ENCODE measurements around the gene ACTL10. TPM values are rescaled to one million over a fixed set of nuclear protein-coding genes. Genes with fewer than 3 reads are reported as not detected.

ACTL10 gene
- total and polyA plus RNA-seq, 2 experiments from 2014 or later, result 0.71 to 1.9 TPM

DNA sequence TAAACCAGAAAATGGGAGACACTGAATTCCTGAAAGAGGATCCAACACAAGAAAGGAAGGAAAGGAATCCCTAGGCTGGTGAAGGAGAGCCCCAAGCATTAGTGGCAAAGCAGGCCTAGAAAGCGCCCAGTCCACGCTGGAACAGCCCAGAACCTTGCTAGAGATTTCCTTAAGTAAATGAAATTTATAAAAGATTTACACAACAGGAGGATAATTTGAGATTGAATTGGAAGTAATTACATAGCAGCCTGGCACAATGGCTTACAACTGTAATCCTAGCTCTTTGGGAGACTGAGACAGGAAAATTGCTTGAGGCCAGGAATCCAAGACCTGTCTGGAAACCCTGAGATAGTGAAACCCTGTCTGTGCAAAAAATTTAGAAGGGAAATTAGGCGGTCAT is 31.4 kb upstream of the ACTL10 start:
- Histone ChIP-seq H3K4me3 (no peak overlapping the region), H3K4me2 (no peak overlapping the region), H2AFZ (no peak overlapping the region), H3K27me3 (ENCODE audit: insufficient read depth) (no peaks in the 10 kb centered on the region), H3K27ac (ENCODE audit: low read depth) (no peak overlapping the region), H3K9me2 (ENCODE audit: insufficient read depth) (no peaks in the 10 kb centered on the region), H3K4me1 (ENCODE audit: insufficient read depth) (no peaks in the 10 kb centered on the region), H3K36me3 (ENCODE audit: insufficient read depth) (no peaks in the 10 kb centered on the region), H3K79me2 (replicated peaks; ENCODE audit: insufficient read depth) (no peaks in the 10 kb centered on the region), H4K20me1 (replicated peaks; ENCODE audit: insufficient read depth) (no peaks in the 10 kb centered on the region), H3F3A (replicated peaks; ENCODE audit: low read depth) (no peaks in the 10 kb centered on the region)
- no peak for TF ChIP-seq JUNB (IDR thresholded peaks at IDR 0.05; ENCODE audit: unreplicated experiment)
- no peak for TF ChIP-seq NANOG (IDR thresholded peaks at IDR 0.05; ENCODE audit: borderline replicate concordance)
- no peak for TF ChIP-seq ZNF331 (CRISPR knock-in tag; IDR thresholded peaks at IDR 0.05; ENCODE audit: low read depth)
- TF ChIP-seq ZNF114 (CRISPR knock-in tag; IDR thresholded peaks at IDR 0.05), result no peak
- TF ChIP-seq POLR2AphosphoS5 (IDR thresholded peaks at IDR 0.05; ENCODE audit: low read depth), result no peak
- TF ChIP-seq, protein P1, sequence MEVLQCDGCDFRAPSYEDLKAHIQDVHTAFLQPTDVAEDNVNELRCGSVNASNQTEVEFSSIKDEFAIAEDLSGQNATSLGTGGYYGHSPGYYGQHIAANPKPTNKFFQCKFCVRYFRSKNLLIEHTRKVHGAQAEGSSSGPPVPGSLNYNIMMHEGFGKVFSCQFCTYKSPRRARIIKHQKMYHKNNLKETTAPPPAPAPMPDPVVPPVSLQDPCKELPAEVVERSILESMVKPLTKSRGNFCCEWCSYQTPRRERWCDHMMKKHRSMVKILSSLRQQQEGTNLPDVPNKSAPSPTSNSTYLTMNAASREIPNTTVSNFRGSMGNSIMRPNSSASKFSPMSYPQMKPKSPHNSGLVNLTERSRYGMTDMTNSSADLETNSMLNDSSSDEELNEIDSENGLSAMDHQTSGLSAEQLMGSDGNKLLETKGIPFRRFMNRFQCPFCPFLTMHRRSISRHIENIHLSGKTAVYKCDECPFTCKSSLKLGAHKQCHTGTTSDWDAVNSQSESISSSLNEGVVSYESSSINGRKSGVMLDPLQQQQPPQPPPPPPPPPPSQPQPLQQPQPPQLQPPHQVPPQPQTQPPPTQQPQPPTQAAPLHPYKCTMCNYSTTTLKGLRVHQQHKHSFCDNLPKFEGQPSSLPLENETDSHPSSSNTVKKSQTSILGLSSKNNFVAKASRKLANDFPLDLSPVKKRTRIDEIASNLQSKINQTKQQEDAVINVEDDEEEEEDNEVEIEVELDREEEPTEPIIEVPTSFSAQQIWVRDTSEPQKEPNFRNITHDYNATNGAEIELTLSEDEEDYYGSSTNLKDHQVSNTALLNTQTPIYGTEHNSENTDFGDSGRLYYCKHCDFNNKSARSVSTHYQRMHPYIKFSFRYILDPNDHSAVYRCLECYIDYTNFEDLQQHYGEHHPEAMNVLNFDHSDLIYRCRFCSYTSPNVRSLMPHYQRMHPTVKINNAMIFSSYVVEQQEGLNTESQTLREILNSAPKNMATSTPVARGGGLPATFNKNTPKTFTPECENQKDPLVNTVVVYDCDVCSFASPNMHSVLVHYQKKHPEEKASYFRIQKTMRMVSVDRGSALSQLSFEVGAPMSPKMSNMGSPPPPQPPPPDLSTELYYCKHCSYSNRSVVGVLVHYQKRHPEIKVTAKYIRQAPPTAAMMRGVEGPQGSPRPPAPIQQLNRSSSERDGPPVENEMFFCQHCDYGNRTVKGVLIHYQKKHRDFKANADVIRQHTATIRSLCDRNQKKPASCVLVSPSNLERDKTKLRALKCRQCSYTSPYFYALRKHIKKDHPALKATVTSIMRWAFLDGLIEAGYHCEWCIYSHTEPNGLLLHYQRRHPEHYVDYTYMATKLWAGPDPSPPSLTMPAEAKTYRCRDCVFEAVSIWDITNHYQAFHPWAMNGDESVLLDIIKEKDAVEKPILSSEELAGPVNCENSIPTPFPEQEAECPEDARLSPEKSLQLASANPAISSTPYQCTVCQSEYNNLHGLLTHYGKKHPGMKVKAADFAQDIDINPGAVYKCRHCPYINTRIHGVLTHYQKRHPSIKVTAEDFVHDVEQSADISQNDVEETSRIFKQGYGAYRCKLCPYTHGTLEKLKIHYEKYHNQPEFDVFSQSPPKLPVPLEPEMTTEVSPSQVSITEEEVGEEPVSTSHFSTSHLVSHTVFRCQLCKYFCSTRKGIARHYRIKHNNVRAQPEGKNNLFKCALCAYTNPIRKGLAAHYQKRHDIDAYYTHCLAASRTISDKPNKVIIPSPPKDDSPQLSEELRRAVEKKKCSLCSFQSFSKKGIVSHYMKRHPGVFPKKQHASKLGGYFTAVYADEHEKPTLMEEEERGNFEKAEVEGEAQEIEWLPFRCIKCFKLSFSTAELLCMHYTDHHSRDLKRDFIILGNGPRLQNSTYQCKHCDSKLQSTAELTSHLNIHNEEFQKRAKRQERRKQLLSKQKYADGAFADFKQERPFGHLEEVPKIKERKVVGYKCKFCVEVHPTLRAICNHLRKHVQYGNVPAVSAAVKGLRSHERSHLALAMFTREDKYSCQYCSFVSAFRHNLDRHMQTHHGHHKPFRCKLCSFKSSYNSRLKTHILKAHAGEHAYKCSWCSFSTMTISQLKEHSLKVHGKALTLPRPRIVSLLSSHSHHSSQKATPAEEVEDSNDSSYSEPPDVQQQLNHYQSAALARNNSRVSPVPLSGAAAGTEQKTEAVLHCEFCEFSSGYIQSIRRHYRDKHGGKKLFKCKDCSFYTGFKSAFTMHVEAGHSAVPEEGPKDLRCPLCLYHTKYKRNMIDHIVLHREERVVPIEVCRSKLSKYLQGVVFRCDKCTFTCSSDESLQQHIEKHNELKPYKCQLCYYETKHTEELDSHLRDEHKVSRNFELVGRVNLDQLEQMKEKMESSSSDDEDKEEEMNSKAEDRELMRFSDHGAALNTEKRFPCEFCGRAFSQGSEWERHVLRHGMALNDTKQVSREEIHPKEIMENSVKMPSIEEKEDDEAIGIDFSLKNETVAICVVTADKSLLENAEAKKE (CRISPR knock-in tag; IDR thresholded peaks at IDR 0.05), result no peak
- no peak for TF ChIP-seq CREB1 (CRISPR knock-in tag; IDR thresholded peaks at IDR 0.05; ENCODE audit: low read depth)
- TF ChIP-seq, protein P2, sequence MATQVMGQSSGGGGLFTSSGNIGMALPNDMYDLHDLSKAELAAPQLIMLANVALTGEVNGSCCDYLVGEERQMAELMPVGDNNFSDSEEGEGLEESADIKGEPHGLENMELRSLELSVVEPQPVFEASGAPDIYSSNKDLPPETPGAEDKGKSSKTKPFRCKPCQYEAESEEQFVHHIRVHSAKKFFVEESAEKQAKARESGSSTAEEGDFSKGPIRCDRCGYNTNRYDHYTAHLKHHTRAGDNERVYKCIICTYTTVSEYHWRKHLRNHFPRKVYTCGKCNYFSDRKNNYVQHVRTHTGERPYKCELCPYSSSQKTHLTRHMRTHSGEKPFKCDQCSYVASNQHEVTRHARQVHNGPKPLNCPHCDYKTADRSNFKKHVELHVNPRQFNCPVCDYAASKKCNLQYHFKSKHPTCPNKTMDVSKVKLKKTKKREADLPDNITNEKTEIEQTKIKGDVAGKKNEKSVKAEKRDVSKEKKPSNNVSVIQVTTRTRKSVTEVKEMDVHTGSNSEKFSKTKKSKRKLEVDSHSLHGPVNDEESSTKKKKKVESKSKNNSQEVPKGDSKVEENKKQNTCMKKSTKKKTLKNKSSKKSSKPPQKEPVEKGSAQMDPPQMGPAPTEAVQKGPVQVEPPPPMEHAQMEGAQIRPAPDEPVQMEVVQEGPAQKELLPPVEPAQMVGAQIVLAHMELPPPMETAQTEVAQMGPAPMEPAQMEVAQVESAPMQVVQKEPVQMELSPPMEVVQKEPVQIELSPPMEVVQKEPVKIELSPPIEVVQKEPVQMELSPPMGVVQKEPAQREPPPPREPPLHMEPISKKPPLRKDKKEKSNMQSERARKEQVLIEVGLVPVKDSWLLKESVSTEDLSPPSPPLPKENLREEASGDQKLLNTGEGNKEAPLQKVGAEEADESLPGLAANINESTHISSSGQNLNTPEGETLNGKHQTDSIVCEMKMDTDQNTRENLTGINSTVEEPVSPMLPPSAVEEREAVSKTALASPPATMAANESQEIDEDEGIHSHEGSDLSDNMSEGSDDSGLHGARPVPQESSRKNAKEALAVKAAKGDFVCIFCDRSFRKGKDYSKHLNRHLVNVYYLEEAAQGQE (IDR thresholded peaks at IDR 0.05; ENCODE audit: unreplicated experiment), result no peak
- TF ChIP-seq, protein P3, sequence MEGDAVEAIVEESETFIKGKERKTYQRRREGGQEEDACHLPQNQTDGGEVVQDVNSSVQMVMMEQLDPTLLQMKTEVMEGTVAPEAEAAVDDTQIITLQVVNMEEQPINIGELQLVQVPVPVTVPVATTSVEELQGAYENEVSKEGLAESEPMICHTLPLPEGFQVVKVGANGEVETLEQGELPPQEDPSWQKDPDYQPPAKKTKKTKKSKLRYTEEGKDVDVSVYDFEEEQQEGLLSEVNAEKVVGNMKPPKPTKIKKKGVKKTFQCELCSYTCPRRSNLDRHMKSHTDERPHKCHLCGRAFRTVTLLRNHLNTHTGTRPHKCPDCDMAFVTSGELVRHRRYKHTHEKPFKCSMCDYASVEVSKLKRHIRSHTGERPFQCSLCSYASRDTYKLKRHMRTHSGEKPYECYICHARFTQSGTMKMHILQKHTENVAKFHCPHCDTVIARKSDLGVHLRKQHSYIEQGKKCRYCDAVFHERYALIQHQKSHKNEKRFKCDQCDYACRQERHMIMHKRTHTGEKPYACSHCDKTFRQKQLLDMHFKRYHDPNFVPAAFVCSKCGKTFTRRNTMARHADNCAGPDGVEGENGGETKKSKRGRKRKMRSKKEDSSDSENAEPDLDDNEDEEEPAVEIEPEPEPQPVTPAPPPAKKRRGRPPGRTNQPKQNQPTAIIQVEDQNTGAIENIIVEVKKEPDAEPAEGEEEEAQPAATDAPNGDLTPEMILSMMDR (conservative IDR thresholded peaks at IDR 0.05; ENCODE audit: low read depth in 2 of 2), result no peak
- no peak for TF ChIP-seq STAT1 (IDR thresholded peaks at IDR 0.05; ENCODE audit: unreplicated experiment)
- no peak for TF ChIP-seq EZH2phosphoT487 (IDR thresholded peaks at IDR 0.05; ENCODE audit: unreplicated experiment)
- TF ChIP-seq, protein P4, sequence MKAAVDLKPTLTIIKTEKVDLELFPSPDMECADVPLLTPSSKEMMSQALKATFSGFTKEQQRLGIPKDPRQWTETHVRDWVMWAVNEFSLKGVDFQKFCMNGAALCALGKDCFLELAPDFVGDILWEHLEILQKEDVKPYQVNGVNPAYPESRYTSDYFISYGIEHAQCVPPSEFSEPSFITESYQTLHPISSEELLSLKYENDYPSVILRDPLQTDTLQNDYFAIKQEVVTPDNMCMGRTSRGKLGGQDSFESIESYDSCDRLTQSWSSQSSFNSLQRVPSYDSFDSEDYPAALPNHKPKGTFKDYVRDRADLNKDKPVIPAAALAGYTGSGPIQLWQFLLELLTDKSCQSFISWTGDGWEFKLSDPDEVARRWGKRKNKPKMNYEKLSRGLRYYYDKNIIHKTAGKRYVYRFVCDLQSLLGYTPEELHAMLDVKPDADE (IDR thresholded peaks at IDR 0.05), result no peak
- Mint-ChIP-seq H3K4me3 (no peak overlapping the region), H3K9me3 (no peaks in the 10 kb centered on the region), H3K27me3 (ENCODE audit: insufficient read depth, low read depth, poor library complexity) (peaks cover 4% of the 10 kb centered on the region), H3K36me3 (ENCODE audit: low read depth) (peaks cover 13% of the 10 kb centered on the region), H3K4me1 (no peaks in the 10 kb centered on the region), H3K27ac (no peak overlapping the region)
- no peak for ATAC-seq
- DNase-seq (ENCODE audit: low spot score), result no peak

Data from GM23338 (cell line).